ENCODE results near the gene SPINDOC. TPM values are rescaled to one million over a fixed set of nuclear protein-coding genes. Genes with fewer than 3 reads are reported as not detected.
A peak's percentile ranks its signal among the peaks of the same experiment; 100 is the strongest.

Gene SPINDOC
- total and polyA plus RNA-seq, 4 donors: 7.1 to 20.6 (median 15.5) TPM

- H3K4me1 ChIP-seq (ENCODE audit: control insufficient read depth in 1 of 2, insufficient read depth in 2 of 2, low read length in 2 of 2): peaks cover 0 to 4% of the 10 kb centered on the region in 2 donors
- H3K36me3 ChIP-seq (ENCODE audit: control insufficient read depth in 1 of 2, insufficient read depth in 2 of 2, low read length in 1 of 2): peaks cover 0 to 4% of the 10 kb centered on the region in 2 donors
- DNase-seq: no peak
- H3K27me3 ChIP-seq (ENCODE audit: control insufficient read depth in 1 of 2, insufficient read depth in 2 of 2, low read length in 1 of 2): no peaks in the 10 kb centered on the region
- H3K4me3 ChIP-seq (ENCODE audit: low read length in 2 of 2): no peak overlapping the region
- no peaks in the 10 kb centered on the region for H3K9me3 ChIP-seq (ENCODE audit: control insufficient read depth, low read length)
- no peak overlapping the region for H3K27ac ChIP-seq (ENCODE audit: low read depth in 1 of 2, low read length in 2 of 2)
- 38 to 49% methylated on average over 5 of the region's 5 CpGs for WGBS, 2 donors
- intact Hi-C loops (cut with DNase I): loop anchor here in 1 of 2 donors (5.0 kb wide), 2 partner anchors 36 to 44 kb away; partner anchors contain the start of genes MARK2 and RCOR2
- ATAC-seq (ENCODE audit: low FRiP score): no peak
Measured at GRCh38 chr11:63873311-63873710, 60.1 kb downstream of the SPINDOC start.

- ATAC-seq (ENCODE audit: low FRiP score): no peak
- WGBS, 2 donors: 15 to 20% methylated on average over 6 of the region's 6 CpGs
- no peaks in the 10 kb centered on the region for H3K9me3 ChIP-seq (ENCODE audit: control insufficient read depth, low read length)
Measured at GRCh38 chr11:63874511-63874910, 61.3 kb downstream of the SPINDOC start.

GRCh38 chr11:63875506-63876065, 62.3 kb downstream of the SPINDOC start:
- peaks cover 0 to 4% of the 10 kb centered on the region in 2 donors for H3K4me1 ChIP-seq (ENCODE audit: control insufficient read depth in 1 of 2, insufficient read depth in 2 of 2, low read length in 2 of 2)
- H3K27me3 ChIP-seq (ENCODE audit: control insufficient read depth in 1 of 2, insufficient read depth in 2 of 2, low read length in 1 of 2): no peaks in the 10 kb centered on the region
- 93% methylated on average over 8 of the region's 8 CpGs for WGBS, 2 donors
- no peak overlapping the region for H3K4me3 ChIP-seq (ENCODE audit: low read length in 2 of 2)
- H3K36me3 ChIP-seq (ENCODE audit: control insufficient read depth in 1 of 2, insufficient read depth in 2 of 2, low read length in 1 of 2): peaks cover 0 to 4% of the 10 kb centered on the region in 2 donors
- no peaks in the 10 kb centered on the region for H3K9me3 ChIP-seq (ENCODE audit: control insufficient read depth, low read length)
- DNase-seq (no peak), ATAC-seq (ENCODE audit: low FRiP score) (no peak)
- H3K27ac ChIP-seq (ENCODE audit: low read depth in 1 of 2, low read length in 2 of 2): no peak overlapping the region
- intact Hi-C loops (cut with DNase I): no loop called here

More at GRCh38 chr11:63874511-63874910, 61.3 kb downstream of the SPINDOC start:
- Histone ChIP-seq H3K4me3 (ENCODE audit: low read length in 2 of 2) (no peak overlapping the region), H3K4me1 (ENCODE audit: control insufficient read depth in 1 of 2, insufficient read depth in 2 of 2, low read length in 2 of 2) (peaks cover 0 to 4% of the 10 kb centered on the region in 2 donors), H3K27me3 (ENCODE audit: control insufficient read depth in 1 of 2, insufficient read depth in 2 of 2, low read length in 1 of 2) (no peaks in the 10 kb centered on the region), H3K36me3 (ENCODE audit: control insufficient read depth in 1 of 2, insufficient read depth in 2 of 2, low read length in 1 of 2) (peaks cover 0 to 4% of the 10 kb centered on the region in 2 donors), H3K27ac (ENCODE audit: low read depth in 1 of 2, low read length in 2 of 2) (no peak overlapping the region)
- intact Hi-C loops (cut with DNase I): loop anchor here in 1 of 2 donors (5.0 kb wide), 2 partner anchors 37 to 43 kb away; partner anchors contain the start of genes MARK2 and RCOR2
- DNase-seq: peak in 1 of 2 donors; percentile 33

GRCh38 chr11:63876616-63877015, 63.4 kb downstream of the SPINDOC start:
- DNase-seq: no peak
- no peak for ATAC-seq (ENCODE audit: low FRiP score)
- Histone ChIP-seq H3K4me3 (ENCODE audit: low read length in 2 of 2) (no peak overlapping the region), H3K27me3 (ENCODE audit: control insufficient read depth in 1 of 2, insufficient read depth in 2 of 2, low read length in 1 of 2) (no peaks in the 10 kb centered on the region), H3K27ac (ENCODE audit: low read depth in 1 of 2, low read length in 2 of 2) (no peak overlapping the region), H3K36me3 (ENCODE audit: control insufficient read depth in 1 of 2, insufficient read depth in 2 of 2, low read length in 1 of 2) (peaks cover 0 to 4% of the 10 kb centered on the region in 2 donors), H3K9me3 (ENCODE audit: control insufficient read depth, low read length) (no peaks in the 10 kb centered on the region), H3K4me1 (ENCODE audit: control insufficient read depth in 1 of 2, insufficient read depth in 2 of 2, low read length in 2 of 2) (peaks cover 0 to 4% of the 10 kb centered on the region in 2 donors)
- intact Hi-C loops (cut with DNase I): no loop called here
- 91 to 94% methylated on average over 6 of the region's 6 CpGs for WGBS, 2 donors

Other genes with a start within 250 kb of the SPINDOC start
- gene PLAAT3, start 199.0 kb upstream of the SPINDOC start, total RNA-seq: 10 to 100 TPM; 52.5 to 62.6 TPM
- gene PLAAT3, start 199.0 kb upstream of the SPINDOC start, polyA plus RNA-seq: 10 to 100 TPM; 47.2 to 69.5 TPM
- gene ATL3, start 142.1 kb upstream of the SPINDOC start, total RNA-seq: 100 to 1,000 TPM; 147 to 220 TPM
- 10 to 100 TPM; 27.5 to 42.4 TPM for gene ATL3, start 142.1 kb upstream of the SPINDOC start, polyA plus RNA-seq
- 10 to 100 TPM; 72.3 to 89.4 TPM for gene RTN3, start 132.0 kb upstream of the SPINDOC start, total RNA-seq
- 10 to 100 TPM; 42.4 to 80.9 TPM for gene RTN3, start 132.0 kb upstream of the SPINDOC start, polyA plus RNA-seq
- 10 to 100 TPM; 20.1 to 30.9 TPM for gene ZFTA, start 44.7 kb upstream of the SPINDOC start, total RNA-seq
- 10 to 100 TPM in 1 of 2 donors, 1 to 10 TPM in 1; 4.3 to 14.0 TPM for gene ZFTA, start 44.7 kb upstream of the SPINDOC start, polyA plus RNA-seq
- gene MARK2, start 25.7 kb downstream of the SPINDOC start, total RNA-seq: 10 to 100 TPM; 29.6 to 32.5 TPM
- 1 to 10 TPM; 8.1 to 8.2 TPM for gene MARK2, start 25.7 kb downstream of the SPINDOC start, polyA plus RNA-seq
- gene RCOR2, start 103.7 kb downstream of the SPINDOC start, total RNA-seq: 1 to 10 TPM in 1 of 2 donors, under 1 TPM in 1; 0.78 to 4.8 TPM
- 1 to 10 TPM in 1 of 2 donors, under 1 TPM in 1; 0.63 to 1.9 TPM for gene RCOR2, start 103.7 kb downstream of the SPINDOC start, polyA plus RNA-seq
- gene NAA40, start 125.5 kb downstream of the SPINDOC start, total RNA-seq: 10 to 100 TPM; 16.1 to 26.9 TPM
- 10 to 100 TPM in 1 of 2 donors, 1 to 10 TPM in 1; 5.3 to 20.7 TPM for gene NAA40, start 125.5 kb downstream of the SPINDOC start, polyA plus RNA-seq
- 100 to 1,000 TPM; 135 to 175 TPM for gene COX8A, start 161.2 kb downstream of the SPINDOC start, total RNA-seq
- 100 to 1,000 TPM; 499 to 669 TPM for gene COX8A, start 161.2 kb downstream of the SPINDOC start, polyA plus RNA-seq
- 10 to 100 TPM; 37.0 to 42.1 TPM for gene OTUB1, start 173.0 kb downstream of the SPINDOC start, total RNA-seq
- gene OTUB1, start 173.0 kb downstream of the SPINDOC start, polyA plus RNA-seq: 10 to 100 TPM; 37.7 to 67.9 TPM
- gene FLRT1, start 222.5 kb downstream of the SPINDOC start, total RNA-seq: under 1 TPM; 0.10 to 0.60 TPM
- not detected for gene FLRT1, start 222.5 kb downstream of the SPINDOC start, polyA plus RNA-seq

Measured in aorta (tissue), 5 donors.